K562 (cell line): Measurements from ENCODE around the gene FRG1. TPM values are rescaled to one million over a fixed set of nuclear protein-coding genes. Genes with fewer than 3 reads are reported as not detected.

Source experiments
- ARHGAP35 ChIP-seq: fragments of 450-650 bp; IDR thresholded peaks from 2 replicates; pipeline ENCODE4 v1.6.1; 2018; ENCODE audit not compliant: partially characterized antibody
- FOXJ3 ChIP-seq: sonication (generic); formaldehyde crosslinking; IDR thresholded peaks from 2 replicates; pipeline ENCODE4 v1.4.0; 2020; ENCODE audit warnings: mild to moderate bottlenecking, missing genetic modification reagents
- FOXM1 ChIP-seq, 2 experiments: fragments of 450-650 bp in 1 of 2; sonication (generic) in 1 of 2; formaldehyde crosslinking in 1 of 2; IDR thresholded peaks; 2 replicates each; pipeline versions ENCODE4 v1.6.1 to v1.9.0; 2017 to 2022; ENCODE audit warnings: low read depth in 2 of 2, mild to moderate bottlenecking in 2 of 2, missing genetic modification reagents in 1 of 2, moderate library complexity in 1 of 2
- HCFC1 ChIP-seq: IDR thresholded peaks from 2 replicates; pipeline ENCODE4 v1.6.1; 2012; ENCODE audit warnings: low read depth, low read length, improper control_type of control experiment
- HDAC6 ChIP-seq: IDR thresholded peaks from 2 replicates; pipeline ENCODE4 v1.6.1; 2012; ENCODE audit warnings: low read depth, mild to moderate bottlenecking, control low read depth, inconsistent platforms, low read length, moderate library complexity
- HMGN3 ChIP-seq: IDR thresholded peaks from 2 replicates; pipeline ENCODE4 v1.6.1; 2011; ENCODE audit warnings: borderline replicate concordance, low read depth, mild to moderate bottlenecking, mixed read lengths, low read length; ENCODE audit not compliant: insufficient read length; ENCODE audit errors: extremely low read depth
- HNRNPUL1 ChIP-seq: fragments of 200-400 bp; formaldehyde crosslinking; IDR thresholded peaks from 2 replicates; pipeline ENCODE4 v1.6.1; 2017; ENCODE audit warnings: low read length
- MAFG ChIP-seq: fragments of 450-650 bp; conservative IDR thresholded peaks from 2 replicates; pipeline ENCODE4 v1.6.1; 2016; ENCODE audit warnings: missing genetic modification characterization, missing compliant biosample characterization
- PCBP1 ChIP-seq: fragments of 200-400 bp; formaldehyde crosslinking; IDR thresholded peaks from 2 replicates; pipeline ENCODE4 v1.6.1; 2018; ENCODE audit warnings: mild to moderate bottlenecking, low read depth, low read length; ENCODE audit not compliant: poor library complexity, severe bottlenecking
- PHB ChIP-seq: fragments of 250-450 bp; sonication (Bioruptor Pico); IDR thresholded peaks from 2 replicates; pipeline ENCODE4 v1.5.0; 2021
- PML ChIP-seq: IDR thresholded peaks from 2 replicates; pipeline ENCODE4 v1.6.1; 2012; ENCODE audit warnings: low read length, inconsistent platforms
- POLR2B ChIP-seq: fragments of 450-650 bp; IDR thresholded peaks from 2 replicates; pipeline ENCODE4 v1.6.1; 2018; ENCODE audit warnings: low read depth; ENCODE audit not compliant: partially characterized antibody
- POLR2H ChIP-seq: IDR thresholded peaks from 2 replicates; pipeline ENCODE4 v1.6.1; 2016; ENCODE audit warnings: missing genetic modification characterization, low read depth, mild to moderate bottlenecking, control low read depth, missing compliant biosample characterization, moderate library complexity
- RBBP5 ChIP-seq: fragments of 200-600 bp; sonication (generic); IDR thresholded peaks from 2 replicates; pipeline ENCODE4 v1.6.1; 2012; ENCODE audit warnings: borderline replicate concordance, mild to moderate bottlenecking, low read length, control low read depth, inconsistent platforms; ENCODE audit not compliant: insufficient read depth, poor library complexity, severe bottlenecking
- RHOXF2B ChIP-seq: fragments of 250-450 bp; sonication (Bioruptor Pico); conservative IDR thresholded peaks from 2 replicates; pipeline ENCODE4 v1.5.1; 2021
- SMAD1 ChIP-seq: fragments of 150-350 bp; IDR thresholded peaks from 2 replicates; pipeline ENCODE4 v1.6.1; 2014; ENCODE audit warnings: low read length, low read depth; ENCODE audit not compliant: partially characterized antibody
- SMAD4 ChIP-seq: fragments of 250-450 bp; sonication (Bioruptor Pico); conservative IDR thresholded peaks from 2 replicates; pipeline ENCODE4 v1.8.0; 2021; ENCODE audit warnings: inconsistent platforms, mild to moderate bottlenecking, moderate library complexity
- TAL1 ChIP-seq: fragments of 450-650 bp; IDR thresholded peaks from 2 replicates; pipeline ENCODE4 v1.6.1; 2016; ENCODE audit warnings: mild to moderate bottlenecking
- TARDBP ChIP-seq: fragments of 450-650 bp; IDR thresholded peaks from 2 replicates; pipeline ENCODE4 v1.6.1; 2016
- TCF7L2 ChIP-seq: fragments of 150-350 bp; IDR thresholded peaks from 2 replicates; pipeline ENCODE4 v1.6.1; 2016; ENCODE audit warnings: low read depth, mild to moderate bottlenecking, low read length, moderate library complexity
- ZKSCAN3 ChIP-seq: fragments of 250-450 bp; sonication (Bioruptor Pico); IDR thresholded peaks from 2 replicates; pipeline ENCODE4 v1.4.0; 2020
- ZKSCAN8 ChIP-seq: fragments of 200-800 bp; sonication (Bioruptor generic); IDR thresholded peaks from 2 replicates; pipeline ENCODE4 v1.6.1; 2016; ENCODE audit warnings: missing genetic modification characterization, missing compliant biosample characterization
- ZNF232 ChIP-seq: sonication (generic); formaldehyde crosslinking; IDR thresholded peaks from 2 replicates; pipeline ENCODE4 v1.8.0; 2022; ENCODE audit warnings: mild to moderate bottlenecking, missing genetic modification reagents
- ZNF282 ChIP-seq: sonication (generic); formaldehyde crosslinking; IDR thresholded peaks from 2 replicates; pipeline ENCODE4 v1.8.1; 2023; ENCODE audit warnings: missing genetic modification reagents
- ZNF561 ChIP-seq: fragments of 450-650 bp; formaldehyde crosslinking; conservative IDR thresholded peaks from 2 replicates; pipeline ENCODE4 v1.4.0; 2020; ENCODE audit warnings: mild to moderate bottlenecking, moderate library complexity
- ZNF830 ChIP-seq: fragments of 250-450 bp; sonication (Bioruptor Pico); IDR thresholded peaks from 2 replicates; pipeline ENCODE4 v1.5.0; 2021; ENCODE audit warnings: mild to moderate bottlenecking
- ZSCAN32 ChIP-seq: fragments of 450-650 bp; formaldehyde crosslinking; IDR thresholded peaks from 2 replicates; pipeline ENCODE4 v1.4.0; 2020; ENCODE audit warnings: mild to moderate bottlenecking, moderate library complexity
- polyA plus RNA-seq, 8 experiments: library from polyadenylated mRNA; depleted of rRNA in 4 of 8; stranded (reverse) in 5 of 8; unstranded in 3 of 8; fragments of >200 nt; fragmentation: Nextera tagmentation in 2 of 8; fragmentation: Illumina TruSeq in 1 of 8; extraction: Ambion mirVana in 2 of 8; extraction: Trizol in 1 of 8; gene quantifications; 2 replicates each; pipeline versions ENCODE4 v1.2.1 to v1.2.3, GENCODE V29; 2011 to 2014; ENCODE audit warnings: inconsistent platforms in 1 of 8, missing spikeins in 1 of 8
- total RNA-seq, 7 experiments: library from RNA; depleted of rRNA in 6 of 7; stranded (reverse); fragments of >200 nt in 6 of 7; fragmentation: Illumina TruSeq in 2 of 7; extraction: Trizol in 2 of 7; gene quantifications; 2 replicates each; pipeline versions ENCODE4 v1.2.1 to v1.2.3, GENCODE V29; 2011 to 2021; ENCODE audit warnings: low replicate concordance in 1 of 7
- TF ChIP-seq, protein P1 (sequence below): fragments of 250-450 bp; sonication (Bioruptor Pico); IDR thresholded peaks from 2 replicates; pipeline ENCODE4 v1.5.0; 2020; ENCODE audit warnings: mild to moderate bottlenecking
- TF ChIP-seq, protein P2 (sequence below), 2 experiments: fragments of 450-650 bp in 1 of 2; sonication (generic) in 1 of 2; formaldehyde crosslinking; conservative IDR thresholded peaks; 2 replicates each; pipeline versions ENCODE4 v1.4.0 to v1.8.1; 2020 to 2022; ENCODE audit warnings: mild to moderate bottlenecking in 1 of 2, missing genetic modification reagents in 1 of 2

Gene FRG1
- total and polyA plus RNA-seq, 9 of the 15 experiments (the other 6 are each of a cell fraction or from before 2014, with no cell fraction given), result 36.4 to 203 (median 112) TPM

DNA sequence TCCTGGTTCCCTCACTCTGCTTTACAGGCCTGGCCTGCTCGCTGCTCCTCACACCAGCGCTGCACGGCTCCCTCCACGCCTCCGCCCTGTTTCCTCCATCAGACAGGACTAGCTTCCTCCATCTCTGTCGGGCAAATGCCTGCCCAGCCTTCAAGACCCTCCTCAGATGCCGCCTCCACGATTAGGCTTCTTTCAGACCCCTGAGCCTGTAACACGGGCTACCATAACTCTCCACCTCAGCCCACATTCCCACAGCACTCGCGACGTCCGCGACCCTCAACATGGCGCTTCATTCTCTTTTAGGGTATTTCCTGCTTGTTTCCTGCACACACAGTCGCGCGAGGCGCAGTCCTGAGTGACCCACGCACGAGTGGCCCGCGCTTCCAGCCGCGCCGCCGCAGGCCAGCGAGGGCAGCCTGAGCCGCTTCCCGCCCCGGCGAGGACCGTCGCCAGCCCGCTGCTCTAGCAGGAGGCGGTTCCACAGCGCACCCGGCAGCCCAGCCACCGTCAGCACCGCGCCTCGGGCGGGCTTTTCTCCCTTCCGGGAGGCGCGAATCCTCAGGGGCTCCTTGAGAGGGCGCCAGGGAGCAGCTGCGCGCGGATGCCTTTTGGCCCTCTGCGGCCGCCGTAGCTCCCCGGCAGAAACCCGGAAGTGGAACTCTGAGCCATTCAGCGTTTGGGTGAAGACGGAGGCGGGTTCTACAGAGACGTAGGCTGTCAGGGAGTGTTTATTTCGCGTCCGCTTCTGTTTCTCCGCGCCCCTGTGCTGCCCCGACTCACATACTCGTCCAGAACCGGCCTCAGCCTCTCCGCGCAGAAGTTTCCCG is at the start of gene FRG1 (continued):
- TF ChIP-seq RBBP5 (peak; percentile 96), TARDBP (peak; percentile 67; the same call in 1 of the 2 replicates), PHB (CRISPR knock-in tag) (no peak), HCFC1 (peak; percentile 83), ZNF561 (CRISPR knock-in tag) (no peak), FOXJ3 (no peak), PML (peak; percentile 63; the same call in 1 of the 2 replicates), ZNF282 (no peak), ZKSCAN3 (no peak), TCF7L2 (no peak), ZKSCAN8 (CRISPR knock-in tag) (no peak), ZNF232 (CRISPR knock-in tag) (no peak), SMAD1 (peak; percentile 19), ARHGAP35 (no peak), RHOXF2B (no peak), TAL1 (no peak), ZNF830 (CRISPR knock-in tag) (no peak), MAFG (tag) (no peak), ZSCAN32 (CRISPR knock-in tag) (no peak), HDAC6 (no peak), POLR2B (peak; percentile 59), PCBP1 (no peak), FOXM1 (IDR thresholded peaks at IDR 0.05; ENCODE audit: low read depth) (peak; percentile 73; the same call in 1 of the 2 replicates), FOXM1 (CRISPR knock-in tag; IDR thresholded peaks at IDR 0.05; ENCODE audit: low read depth) (peak; percentile 95), HNRNPUL1 (no peak), POLR2H (tag) (0 out of 2 replicates have a peak, but pooled peaks have one; percentile 41), SMAD4 (CRISPR knock-in tag) (peak; percentile 63; the same call in 1 of the 2 replicates), HMGN3 (peak; percentile 61)
- TF ChIP-seq, protein P1, sequence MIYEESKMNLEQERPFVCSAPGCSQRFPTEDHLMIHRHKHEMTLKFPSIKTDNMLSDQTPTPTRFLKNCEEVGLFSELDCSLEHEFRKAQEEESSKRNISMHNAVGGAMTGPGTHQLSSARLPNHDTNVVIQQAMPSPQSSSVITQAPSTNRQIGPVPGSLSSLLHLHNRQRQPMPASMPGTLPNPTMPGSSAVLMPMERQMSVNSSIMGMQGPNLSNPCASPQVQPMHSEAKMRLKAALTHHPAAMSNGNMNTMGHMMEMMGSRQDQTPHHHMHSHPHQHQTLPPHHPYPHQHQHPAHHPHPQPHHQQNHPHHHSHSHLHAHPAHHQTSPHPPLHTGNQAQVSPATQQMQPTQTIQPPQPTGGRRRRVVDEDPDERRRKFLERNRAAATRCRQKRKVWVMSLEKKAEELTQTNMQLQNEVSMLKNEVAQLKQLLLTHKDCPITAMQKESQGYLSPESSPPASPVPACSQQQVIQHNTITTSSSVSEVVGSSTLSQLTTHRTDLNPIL (CRISPR knock-in tag), result no peak
- TF ChIP-seq, protein P2, sequence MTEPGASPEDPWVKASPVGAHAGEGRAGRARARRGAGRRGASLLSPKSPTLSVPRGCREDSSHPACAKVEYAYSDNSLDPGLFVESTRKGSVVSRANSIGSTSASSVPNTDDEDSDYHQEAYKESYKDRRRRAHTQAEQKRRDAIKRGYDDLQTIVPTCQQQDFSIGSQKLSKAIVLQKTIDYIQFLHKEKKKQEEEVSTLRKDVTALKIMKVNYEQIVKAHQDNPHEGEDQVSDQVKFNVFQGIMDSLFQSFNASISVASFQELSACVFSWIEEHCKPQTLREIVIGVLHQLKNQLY (CRISPR knock-in tag; conservative IDR thresholded peaks at IDR 0.05), result no peak
